ENCODE data around the gene KLF8. TPM values are rescaled to one million over a fixed set of nuclear protein-coding genes. Genes with fewer than 3 reads are reported as not detected.

The KLF8 gene
- total RNA-seq, 1 experiment from 2014 or later = 0.13 TPM

DNA sequence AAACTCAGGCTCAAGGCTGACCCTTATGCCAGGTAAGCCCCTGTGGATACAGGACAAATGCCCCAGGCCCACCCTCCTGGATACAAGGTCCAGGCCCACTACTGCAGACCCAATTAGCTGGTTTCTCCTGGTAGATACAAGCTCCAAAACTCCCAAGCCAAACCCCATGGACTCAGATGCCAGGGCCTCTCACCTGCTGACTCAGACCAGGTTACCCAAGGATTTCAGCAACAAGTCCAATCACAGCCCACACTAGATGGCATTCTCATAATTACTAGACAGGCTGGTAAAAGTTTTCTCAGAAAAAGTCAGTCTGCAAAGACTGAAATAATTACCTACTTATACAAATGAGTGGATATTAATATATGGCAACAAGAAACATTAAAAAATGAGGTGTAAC, 87.0 kb downstream of the KLF8 start:
- intact Hi-C loops (cut with micrococcal nuclease; ENCODE audit: unreplicated experiment) (no loop called here), in situ Hi-C loops (cut with HindIII; ENCODE audit: low pct_unique_long_range_greater_than_20kb, low sequenced_read_pairs) (no loop called here)
- no peaks in the 10 kb centered on the region for H3K9me3 ChIP-seq (ENCODE audit: control insufficient read depth, insufficient read depth, low read depth, low read length)
- ChIA-PET CTCF (no interaction called here), POLR2A (no interaction called here)
- TF ChIP-seq, protein P1, sequence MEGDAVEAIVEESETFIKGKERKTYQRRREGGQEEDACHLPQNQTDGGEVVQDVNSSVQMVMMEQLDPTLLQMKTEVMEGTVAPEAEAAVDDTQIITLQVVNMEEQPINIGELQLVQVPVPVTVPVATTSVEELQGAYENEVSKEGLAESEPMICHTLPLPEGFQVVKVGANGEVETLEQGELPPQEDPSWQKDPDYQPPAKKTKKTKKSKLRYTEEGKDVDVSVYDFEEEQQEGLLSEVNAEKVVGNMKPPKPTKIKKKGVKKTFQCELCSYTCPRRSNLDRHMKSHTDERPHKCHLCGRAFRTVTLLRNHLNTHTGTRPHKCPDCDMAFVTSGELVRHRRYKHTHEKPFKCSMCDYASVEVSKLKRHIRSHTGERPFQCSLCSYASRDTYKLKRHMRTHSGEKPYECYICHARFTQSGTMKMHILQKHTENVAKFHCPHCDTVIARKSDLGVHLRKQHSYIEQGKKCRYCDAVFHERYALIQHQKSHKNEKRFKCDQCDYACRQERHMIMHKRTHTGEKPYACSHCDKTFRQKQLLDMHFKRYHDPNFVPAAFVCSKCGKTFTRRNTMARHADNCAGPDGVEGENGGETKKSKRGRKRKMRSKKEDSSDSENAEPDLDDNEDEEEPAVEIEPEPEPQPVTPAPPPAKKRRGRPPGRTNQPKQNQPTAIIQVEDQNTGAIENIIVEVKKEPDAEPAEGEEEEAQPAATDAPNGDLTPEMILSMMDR (IDR thresholded peaks at IDR 0.05) = no peak
- no peak overlapping the region for H3K27ac ChIP-seq (ENCODE audit: low read length)
- H3K27me3 ChIP-seq (ENCODE audit: control insufficient read depth, insufficient read depth, low read length) = no peaks in the 10 kb centered on the region
- H3K4me1 ChIP-seq (ENCODE audit: control insufficient read depth, insufficient read depth, low read length) = no peaks in the 10 kb centered on the region
- H3K36me3 ChIP-seq (ENCODE audit: control insufficient read depth, insufficient read depth, low read length) = no peaks in the 10 kb centered on the region
- DNase-seq (ENCODE audit: low read depth, low spot score) (no peak), ATAC-seq (no peak)
- H3K4me3 ChIP-seq (ENCODE audit: low read depth in 2 of 2, low read length in 2 of 2) = no peak overlapping the region
- BruUV-seq (replicated peaks) = no TSS peak
